BLaER1 treated with 17β-estradiol and CSF1 and Interleukin-3, amounts not matched to agents 10 nM and 100 nM (cell line): ENCODE results near the gene SCN4A.
"Not testable (repeated sequence)": the region's sequence is repeated elsewhere in the genome, so short reads cannot be mapped to it uniquely, and the experiment has no call there.

Source experiments
- H3K27ac ChIP-seq, 11 experiments: shearing (Covaris generic); formaldehyde crosslinking; 2 replicates each; pipeline ENCODE4 v1.8.1; 2022
- H3K27me3 ChIP-seq, 11 experiments: shearing (Covaris generic); formaldehyde crosslinking; 2 replicates each; pipeline ENCODE4 v1.8.1; 2022
- H3K36me3 ChIP-seq, 11 experiments: shearing (Covaris generic); formaldehyde crosslinking; 2 replicates each; pipeline ENCODE4 v1.8.1; 2022
- H3K4me1 ChIP-seq, 10 experiments: shearing (Covaris generic); formaldehyde crosslinking; 2 replicates each; pipeline ENCODE4 v1.8.1; 2022
- H3K4me2 ChIP-seq, 11 experiments: shearing (Covaris generic); formaldehyde crosslinking; 2 replicates each; pipeline ENCODE4 v1.8.1; 2022
- H3K4me3 ChIP-seq, 10 experiments: shearing (Covaris generic); formaldehyde crosslinking; 2 replicates each; pipeline ENCODE4 v1.8.1; 2022
- H3K9ac ChIP-seq, 11 experiments: shearing (Covaris generic); formaldehyde crosslinking; 2 replicates each; pipeline ENCODE4 v1.8.1; 2022
- H3K9me3 ChIP-seq, 11 experiments: shearing (Covaris generic); formaldehyde crosslinking; replicated peaks in 1 of 11; 2 replicates each; pipeline ENCODE4 v1.8.1; 2022
- H4K20me1 ChIP-seq, 11 experiments: shearing (Covaris generic); formaldehyde crosslinking; 2 replicates each; pipeline ENCODE4 v1.8.1; 2022
- Cebpa-rat ChIP-seq, 11 experiments: shearing (Covaris generic); IDR thresholded peaks; 2 replicates each; pipeline ENCODE4 v1.8.1; 2022

Gene SCN4A

GRCh38 chr17:63920050-63920449, 52.7 kb downstream of the SCN4A start:
- H3K36me3 ChIP-seq, H3K4me3 ChIP-seq, H3K27ac ChIP-seq, H4K20me1 ChIP-seq, H3K27me3 ChIP-seq, H3K9me3 ChIP-seq: not testable (repeated sequence)
- H3K4me1 ChIP-seq = peaks cover 27 to 87% (median 75%) of the 10 kb centered on the region in 10 experiments
- 0 out of 22 replicates have a peak overlapping the region, but pooled peaks of 1 of the 11 experiments have one; percentile 31 for H3K9ac ChIP-seq
- peak in 2 of 11 experiments; percentile 7 to 32; a peak in 2 of 22 replicates for TF ChIP-seq Cebpa-rat (IDR thresholded peaks at IDR 0.05)
- peak overlapping the region in 9 of 11 experiments; percentile 35 to 60 (median 53); a peak in 18 of 22 replicates for H3K4me2 ChIP-seq

- Histone ChIP-seq H3K36me3 (no peaks in the 10 kb centered on the region), H3K9ac (no peak overlapping the region), H3K4me3 (no peak overlapping the region), H3K4me1 (peaks cover 27 to 83% (median 68%) of the 10 kb centered on the region in 10 experiments), H3K4me2 (peak overlapping the region in 10 of 11 experiments; percentile 28 to 60 (median 50); a peak in 18 of 22 replicates), H4K20me1 (no peaks in the 10 kb centered on the region), H3K9me3 (no peaks in the 10 kb centered on the region), H3K27me3 (no peaks in the 10 kb centered on the region), H3K27ac (no peak overlapping the region)
- TF ChIP-seq Cebpa-rat (IDR thresholded peaks at IDR 0.05) = no peak
Measured at GRCh38 chr17:63919311-63919723, 53.4 kb downstream of the SCN4A start.

- H3K27me3 ChIP-seq, H3K36me3 ChIP-seq, H3K9me3 ChIP-seq, H3K4me3 ChIP-seq, H4K20me1 ChIP-seq, H3K27ac ChIP-seq: not testable (repeated sequence)
- H3K4me2 ChIP-seq = peak within 1 kb of the TSS in 10 of 11 experiments; percentile 28 to 60 (median 50); a peak in 18 of 22 replicates
- peaks cover 27 to 83% (median 64%) of the 10 kb centered on the region in 10 experiments for H3K4me1 ChIP-seq
- H3K9ac ChIP-seq = 0 out of 22 replicates have a peak within 1 kb of the TSS, but pooled peaks of 1 of the 11 experiments have one; percentile 5
Measured at GRCh38 chr17:63918789-63919305, 53.9 kb downstream of the SCN4A start, which contains the start of gene GH1. GH1 (minus strand) TSS chr17:63918839; CDS start chr17:63918776, 63 bp downstream.

- Histone ChIP-seq H3K27me3 (no peaks in the 10 kb centered on the region), H3K4me2 (peak overlapping the region in 2 of 11 experiments; percentile 7 to 60; a peak in 1 of 22 replicates), H3K36me3 (no peaks in the 10 kb centered on the region), H3K4me3 (no peak overlapping the region), H3K4me1 (peaks cover 26 to 83% (median 64%) of the 10 kb centered on the region in 10 experiments), H4K20me1 (no peaks in the 10 kb centered on the region), H3K27ac (no peak overlapping the region), H3K9ac (0 out of 22 replicates have a peak overlapping the region, but pooled peaks of 1 of the 11 experiments have one; percentile 5), H3K9me3 (no peaks in the 10 kb centered on the region)
- no peak for TF ChIP-seq Cebpa-rat (IDR thresholded peaks at IDR 0.05)
Measured at GRCh38 chr17:63918305-63918704, 54.4 kb downstream of the SCN4A start.

- Histone ChIP-seq H3K9ac (0 out of 22 replicates have a peak overlapping the region, but pooled peaks of 1 of the 11 experiments have one; percentile 5), H4K20me1 (no peaks in the 10 kb centered on the region), H3K9me3 (no peaks in the 10 kb centered on the region), H3K27me3 (no peaks in the 10 kb centered on the region), H3K27ac (no peak overlapping the region), H3K36me3 (no peaks in the 10 kb centered on the region), H3K4me1 (peaks cover 20 to 81% (median 63%) of the 10 kb centered on the region in 10 experiments; a peak in 19 of 20 replicates), H3K4me2 (peak overlapping the region in 1 of 11 experiments; percentile 7; a peak in 1 of 22 replicates), H3K4me3 (no peak overlapping the region)
- no peak for TF ChIP-seq Cebpa-rat (IDR thresholded peaks at IDR 0.05)
Measured at GRCh38 chr17:63917646-63918045, 55.1 kb downstream of the SCN4A start.

- not testable (repeated sequence) for H4K20me1 ChIP-seq, H3K27ac ChIP-seq, H3K4me2 ChIP-seq, H3K4me3 ChIP-seq, H3K9ac ChIP-seq, H3K36me3 ChIP-seq, H3K27me3 ChIP-seq, H3K9me3 ChIP-seq
- peaks cover 16 to 81% (median 63%) of the 10 kb centered on the region in 10 experiments; a peak in 19 of 20 replicates for H3K4me1 ChIP-seq
Measured at GRCh38 chr17:63917206-63917605, 55.5 kb downstream of the SCN4A start.

- H3K27me3 ChIP-seq = no peaks in the 10 kb centered on the region
- no peaks in the 10 kb centered on the region for H4K20me1 ChIP-seq
- no peak overlapping the region for H3K4me3 ChIP-seq
- H3K36me3 ChIP-seq = no peaks in the 10 kb centered on the region
- no peak for TF ChIP-seq Cebpa-rat (IDR thresholded peaks at IDR 0.05)
- H3K4me2 ChIP-seq = peak overlapping the region; percentile 63 to 82 (median 74); a peak in 19 of 22 replicates
- no peak overlapping the region for H3K9ac ChIP-seq
- no peaks in the 10 kb centered on the region for H3K9me3 ChIP-seq
- peaks cover 13 to 81% (median 60%) of the 10 kb centered on the region in 10 experiments; a peak in 19 of 20 replicates for H3K4me1 ChIP-seq
- no peak overlapping the region for H3K27ac ChIP-seq
Measured at GRCh38 chr17:63916566-63917185, 56.0 kb downstream of the SCN4A start.

- peaks cover 13 to 74% (median 56%) of the 10 kb centered on the region in 10 experiments; a peak in 19 of 20 replicates for H3K4me1 ChIP-seq
- H3K27ac ChIP-seq = 0 out of 22 replicates have a peak overlapping the region, but pooled peaks of 1 of the 11 experiments have one; percentile 22
- peak overlapping the region; percentile 63 to 82 (median 74) for H3K4me2 ChIP-seq
Measured at GRCh38 chr17:63915753-63916152, 57.0 kb downstream of the SCN4A start.

GRCh38 chr17:63914471-63914870, 58.2 kb downstream of the SCN4A start:
- Histone ChIP-seq H3K4me1 (peaks cover 13 to 69% (median 44%) of the 10 kb centered on the region in 10 experiments; a peak in 19 of 20 replicates), H3K9ac (no peak overlapping the region), H3K36me3 (no peaks in the 10 kb centered on the region), H3K4me2 (peak overlapping the region in 1 of 11 experiments; percentile 25; a peak in 2 of 22 replicates), H3K27ac (no peak overlapping the region), H4K20me1 (no peaks in the 10 kb centered on the region), H3K9me3 (no peaks in the 10 kb centered on the region), H3K4me3 (no peak overlapping the region), H3K27me3 (no peaks in the 10 kb centered on the region)
- no peak for TF ChIP-seq Cebpa-rat (IDR thresholded peaks at IDR 0.05)

More at GRCh38 chr17:63915753-63916152, 57.0 kb downstream of the SCN4A start:
- H3K27me3 ChIP-seq, H4K20me1 ChIP-seq, H3K9me3 ChIP-seq, H3K36me3 ChIP-seq, H3K4me3 ChIP-seq: not testable (repeated sequence)
- H3K9ac ChIP-seq = peak overlapping the region in 1 of 11 experiments; percentile 26; a peak in 1 of 22 replicates
